Choroid plexus epithelial cell (primary cell): Measurements from ENCODE around the gene FLNC.

Source experiments
- DNase-seq: peaks from one replicate; pipeline ENCODE4 v3.0.0-alpha.2; 2010; ENCODE audit warnings: low read depth
- H3K4me3 ChIP-seq: 2 replicates; pipeline ENCODE4 v1.5.1; 2011; ENCODE audit warnings: low read depth, mild to moderate bottlenecking, control low read depth, low read length, moderate library complexity
- CTCF ChIP-seq: conservative IDR thresholded peaks from 2 replicates; pipeline ENCODE4 v1.5.1; 2011; ENCODE audit warnings: low read depth, mild to moderate bottlenecking, control low read depth, inconsistent platforms, low read length, moderate library complexity

FLNC gene

GRCh38 chr7:128895320-128895719 is 65.1 kb downstream of the FLNC start:
- no peak for DNase-seq

DNA sequence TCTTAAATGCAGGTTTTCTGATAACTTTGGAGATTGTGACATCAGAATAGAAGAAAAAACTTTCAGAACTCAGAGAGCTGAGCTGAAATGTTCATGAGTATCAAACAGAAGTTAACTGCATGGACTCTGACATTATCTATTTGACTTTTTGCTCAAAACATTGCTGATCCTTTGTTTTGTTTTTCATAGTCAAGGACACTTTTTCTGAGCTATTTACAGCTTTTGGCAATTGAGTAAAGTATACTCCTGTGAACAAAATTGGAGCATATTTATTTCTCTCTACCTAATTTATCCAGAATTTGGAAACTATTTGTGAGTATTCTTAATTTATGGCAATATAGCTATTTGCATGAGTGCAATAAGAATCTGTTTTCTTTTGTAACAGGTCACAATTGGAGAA is 69.2 kb downstream of the FLNC start:
- H3K4me3 ChIP-seq, result no peak overlapping the region
- DNase-seq, result no peak
- TF ChIP-seq CTCF, result no peak

More at GRCh38 chr7:128895320-128895719, 65.1 kb downstream of the FLNC start:
- no peak for TF ChIP-seq CTCF
- no peak overlapping the region for H3K4me3 ChIP-seq

- no peak for TF ChIP-seq CTCF
- no peak overlapping the region for H3K4me3 ChIP-seq
- DNase-seq, result no peak
These were observed 70.0 kb downstream of the FLNC start for GRCh38 chr7:128900237-128900636.

DNA sequence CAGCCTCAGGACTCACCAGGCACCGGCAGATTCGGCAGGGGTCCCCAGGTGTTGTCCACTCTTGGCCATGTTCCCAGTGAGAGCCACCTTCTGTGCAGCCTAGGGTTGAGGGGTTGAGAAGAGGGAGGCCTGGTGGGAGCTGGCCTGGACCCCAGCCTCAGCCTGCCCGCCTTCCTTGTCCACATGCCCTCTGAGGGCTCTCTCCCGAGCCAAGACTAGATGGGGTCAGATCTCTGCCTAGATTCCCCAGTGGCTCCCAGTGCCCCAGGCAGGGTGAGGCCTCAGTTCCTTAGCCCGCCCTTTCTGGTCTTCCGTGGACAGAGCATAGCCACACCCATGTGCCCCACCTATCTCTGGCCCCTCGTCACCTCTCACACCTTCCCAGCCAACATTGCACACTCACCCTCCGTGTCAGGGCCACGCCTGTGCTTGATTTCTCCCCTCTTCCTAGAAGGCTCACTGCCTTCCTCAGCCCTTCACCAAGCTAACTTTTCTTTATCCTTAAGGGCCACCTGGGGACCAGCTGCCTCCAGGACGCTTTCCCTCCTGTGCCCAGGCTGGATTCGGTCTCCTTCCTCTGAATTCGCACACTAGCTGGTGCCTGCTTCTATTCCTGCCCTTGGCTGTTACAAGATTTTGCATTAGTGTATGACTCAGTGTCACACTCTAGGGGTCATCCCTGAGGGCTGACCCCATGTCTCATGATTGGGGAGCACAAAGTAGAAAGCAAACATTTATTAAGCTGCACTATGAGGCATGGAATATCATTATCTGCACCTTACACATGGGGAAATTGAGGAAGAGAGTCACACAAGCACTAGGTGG is 72.8 kb downstream of the FLNC start:
- peak; percentile 68 for DNase-seq
- TF ChIP-seq CTCF, result no peak
- no peak overlapping the region for H3K4me3 ChIP-seq

- TF ChIP-seq CTCF, result no peak
- no peak for DNase-seq
These were observed 73.6 kb downstream of the FLNC start for GRCh38 chr7:128903621-128904361.

DNA sequence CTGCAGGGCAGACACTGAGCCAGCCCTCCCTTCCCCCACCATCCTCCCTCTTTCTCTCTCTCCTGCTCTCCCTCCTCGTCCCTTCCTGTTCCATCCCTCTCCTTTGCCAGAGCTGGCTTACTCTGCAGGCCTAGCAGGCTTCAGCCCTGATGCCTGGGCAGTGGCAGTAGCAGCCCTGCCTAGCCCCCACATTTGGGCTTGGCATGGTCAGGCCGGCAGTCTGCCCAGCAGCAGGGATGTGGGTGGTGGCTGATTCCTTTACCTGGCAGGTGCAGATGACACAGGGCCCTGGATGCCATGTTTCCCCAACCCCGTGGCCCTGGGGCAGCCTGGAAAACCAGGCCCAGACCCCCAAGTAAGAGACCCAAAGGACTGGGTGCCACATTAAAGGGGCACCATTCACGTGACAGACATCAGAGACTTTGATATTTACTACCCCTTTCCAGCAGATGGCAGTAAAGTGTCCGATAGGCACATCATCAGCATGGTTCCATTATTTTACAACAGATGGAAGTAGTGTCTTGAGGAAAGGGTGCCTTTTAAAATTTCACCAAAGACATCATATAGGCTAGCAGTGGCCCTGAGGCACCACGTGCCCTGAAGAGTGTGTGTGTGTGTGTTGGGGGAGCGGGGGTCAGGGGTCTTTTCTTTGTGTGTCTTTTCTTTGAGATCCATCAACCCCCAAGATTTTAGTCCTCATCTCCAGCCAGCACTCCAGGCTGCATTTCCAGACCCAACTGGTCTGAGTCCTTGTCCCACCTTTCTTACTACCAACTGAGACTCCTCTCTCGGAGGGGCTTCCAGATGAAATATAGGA is 74.4 kb downstream of the FLNC start:
- DNase-seq, result peak; percentile 76
- no peak overlapping the region for H3K4me3 ChIP-seq
- TF ChIP-seq CTCF, result peak; percentile 69

More at GRCh38 chr7:128903621-128904361, 73.6 kb downstream of the FLNC start:
- no peak overlapping the region for H3K4me3 ChIP-seq
